Osteocyte (in vitro differentiated cells): Measurements from ENCODE around the gene AIDA. TPM values are rescaled to one million over a fixed set of nuclear protein-coding genes. Genes with fewer than 3 reads are reported as not detected.
A peak's percentile ranks its signal among the peaks of the same experiment; 100 is the strongest.

ENCODE experiments used
- DNase-seq: peaks from one replicate; pipeline ENCODE4 v3.0.0; 2021; ENCODE audit warnings: mixed read lengths; ENCODE audit not compliant: unreplicated experiment; ENCODE audit errors: extremely low spot score
- H3K27ac Mint-ChIP-seq: one replicate; pipeline ENCODE4 v1.8.0; 2021; ENCODE audit warnings: mild to moderate bottlenecking, mixed read lengths; ENCODE audit not compliant: unreplicated experiment
- H3K27me3 Mint-ChIP-seq: one replicate; pipeline ENCODE4 v1.8.0; 2021; ENCODE audit warnings: mixed read lengths; ENCODE audit not compliant: unreplicated experiment
- H3K36me3 Mint-ChIP-seq: one replicate; pipeline ENCODE4 v1.8.0; 2021; ENCODE audit warnings: mixed read lengths; ENCODE audit not compliant: unreplicated experiment
- H3K4me1 Mint-ChIP-seq: one replicate; pipeline ENCODE4 v1.8.0; 2021; ENCODE audit warnings: mixed read lengths; ENCODE audit not compliant: unreplicated experiment
- H3K4me3 Mint-ChIP-seq: one replicate; pipeline ENCODE4 v1.8.0; 2021; ENCODE audit warnings: mild to moderate bottlenecking, moderate library complexity, mixed read lengths; ENCODE audit not compliant: unreplicated experiment
- H3K9me3 Mint-ChIP-seq: one replicate; pipeline ENCODE4 v1.8.0; 2021; ENCODE audit warnings: mixed read lengths; ENCODE audit not compliant: unreplicated experiment
- CTCF ChIP-seq: fragments of 200-600 bp; sonication (generic); IDR thresholded peaks from 2 replicates; pipeline ENCODE4 v1.5.0; 2021; ENCODE audit warnings: antibody characterized with exemption, mild to moderate bottlenecking, moderate library complexity
- total RNA-seq: library from RNA; stranded (reverse); gene quantifications from 2 replicates; pipeline ENCODE4 v1.2.1, GENCODE V29; 2021

AIDA gene
- total RNA-seq, 1 donor from 2014 or later: 64.5 TPM

GRCh38 chr1:222653178-222653827 is 59.0 kb downstream of the AIDA start:
- H3K9me3 Mint-ChIP-seq: no peaks in the 10 kb centered on the region
- peaks cover 67% of the 10 kb centered on the region for H3K36me3 Mint-ChIP-seq
- no peak for TF ChIP-seq CTCF
- DNase-seq: no peak
- no peak overlapping the region for H3K27ac Mint-ChIP-seq
- H3K27me3 Mint-ChIP-seq: no peaks in the 10 kb centered on the region
- no peak overlapping the region for H3K4me3 Mint-ChIP-seq
- no peaks in the 10 kb centered on the region for H3K4me1 Mint-ChIP-seq

- Mint-ChIP-seq H3K36me3 (peaks cover 64% of the 10 kb centered on the region), H3K4me3 (no peak overlapping the region), H3K9me3 (no peaks in the 10 kb centered on the region), H3K4me1 (no peaks in the 10 kb centered on the region), H3K27ac (no peak overlapping the region), H3K27me3 (no peaks in the 10 kb centered on the region)
- TF ChIP-seq CTCF: no peak
- no peak for DNase-seq
Measured at GRCh38 chr1:222652676-222653075, 59.6 kb downstream of the AIDA start.

- H3K27me3 Mint-ChIP-seq: no peaks in the 10 kb centered on the region
- DNase-seq: no peak
- H3K27ac Mint-ChIP-seq: peak overlapping the region; percentile 100
- TF ChIP-seq CTCF: no peak
- peaks cover 16% of the 10 kb centered on the region for H3K36me3 Mint-ChIP-seq
- H3K4me3 Mint-ChIP-seq: peak overlapping the region; percentile 96
- peaks cover 26% of the 10 kb centered on the region for H3K4me1 Mint-ChIP-seq
- no peaks in the 10 kb centered on the region for H3K9me3 Mint-ChIP-seq
Measured at GRCh38 chr1:222644636-222644980, 67.7 kb downstream of the AIDA start.

GRCh38 chr1:222643938-222644635 is 68.2 kb downstream of the AIDA start:
- Mint-ChIP-seq H3K9me3 (no peaks in the 10 kb centered on the region), H3K4me1 (peaks cover 26% of the 10 kb centered on the region), H3K36me3 (peaks cover 21% of the 10 kb centered on the region), H3K27ac (peak overlapping the region; percentile 100), H3K4me3 (peak overlapping the region; percentile 96), H3K27me3 (no peaks in the 10 kb centered on the region)
- TF ChIP-seq CTCF: no peak
- DNase-seq: peak; percentile 99

- Mint-ChIP-seq H3K4me3 (peak overlapping the region; percentile 96), H3K36me3 (peaks cover 27% of the 10 kb centered on the region), H3K4me1 (peaks cover 26% of the 10 kb centered on the region), H3K27ac (peak overlapping the region; percentile 100), H3K27me3 (no peaks in the 10 kb centered on the region), H3K9me3 (no peaks in the 10 kb centered on the region)
- DNase-seq: no peak
- no peak for TF ChIP-seq CTCF
Measured at GRCh38 chr1:222643606-222643937, 68.7 kb downstream of the AIDA start.
